Eye (tissue), 1 donor: Measurements from ENCODE around the gene OR4F15.

ENCODE experiments used
- DNase-seq: peaks from one replicate; pipeline ENCODE4 v3.0.0-alpha.2; 2015

The OR4F15 gene

DNA sequence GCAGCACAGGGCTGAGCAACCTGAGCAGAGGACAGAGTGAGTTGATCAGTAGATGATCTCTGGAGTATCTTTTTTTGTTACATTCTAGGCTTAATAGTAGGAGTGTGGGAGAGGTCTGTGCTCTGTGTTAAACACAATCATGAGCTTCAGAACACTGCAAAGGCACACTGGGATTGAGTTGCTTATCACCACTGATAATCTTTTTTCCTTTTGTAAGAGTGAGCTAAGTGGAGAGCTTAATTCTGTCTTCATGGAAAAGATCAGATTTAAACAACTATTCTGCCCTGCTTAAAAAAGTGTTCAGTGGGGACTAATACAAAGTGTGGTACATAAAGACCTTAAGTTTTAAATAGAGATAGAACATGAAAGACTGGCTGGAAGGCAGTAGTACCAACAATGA, 7.6 kb upstream of the OR4F15 start:
- no peak for DNase-seq

DNA sequence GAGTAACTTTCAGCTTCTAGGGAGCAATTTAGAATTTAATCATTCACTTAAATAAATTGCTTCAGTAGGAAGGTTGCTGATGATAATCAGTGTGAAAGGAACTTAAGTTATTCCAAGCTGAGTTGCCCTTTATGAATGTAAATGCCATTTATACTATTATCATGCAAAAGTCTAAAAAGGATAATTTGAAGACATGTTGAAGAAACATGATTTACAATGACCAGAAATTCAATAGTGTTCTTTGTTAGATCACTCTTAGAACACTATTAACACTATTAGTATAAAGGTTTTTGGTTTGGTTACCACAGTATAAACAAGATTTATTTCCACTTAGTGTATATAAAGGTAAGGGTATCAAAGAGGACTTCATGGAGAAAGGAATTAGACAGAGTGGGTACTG, 7.1 kb upstream of the OR4F15 start:
- DNase-seq, result no peak

DNA sequence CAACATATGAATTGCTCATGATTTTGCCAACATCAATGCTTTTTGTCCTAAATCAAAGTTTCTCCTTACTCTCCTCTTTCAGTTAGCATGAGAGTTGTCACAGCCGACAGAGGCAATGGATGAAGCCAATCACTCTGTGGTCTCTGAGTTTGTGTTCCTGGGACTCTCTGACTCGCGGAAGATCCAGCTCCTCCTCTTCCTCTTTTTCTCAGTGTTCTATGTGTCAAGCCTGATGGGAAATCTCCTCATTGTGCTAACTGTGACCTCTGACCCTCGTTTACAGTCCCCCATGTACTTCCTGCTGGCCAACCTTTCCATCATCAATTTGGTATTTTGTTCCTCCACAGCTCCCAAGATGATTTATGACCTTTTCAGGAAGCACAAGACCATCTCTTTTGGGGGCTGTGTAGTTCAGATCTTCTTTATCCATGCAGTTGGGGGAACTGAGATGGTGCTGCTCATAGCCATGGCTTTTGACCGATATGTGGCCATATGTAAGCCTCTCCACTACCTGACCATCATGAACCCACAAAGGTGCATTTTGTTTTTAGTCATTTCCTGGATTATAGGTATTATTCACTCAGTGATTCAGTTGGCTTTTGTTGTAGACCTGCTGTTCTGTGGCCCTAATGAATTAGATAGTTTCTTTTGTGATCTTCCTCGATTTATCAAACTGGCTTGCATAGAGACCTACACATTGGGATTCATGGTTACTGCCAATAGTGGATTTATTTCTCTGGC, 6.2 kb upstream of the OR4F15 start:
- no peak for DNase-seq

DNA sequence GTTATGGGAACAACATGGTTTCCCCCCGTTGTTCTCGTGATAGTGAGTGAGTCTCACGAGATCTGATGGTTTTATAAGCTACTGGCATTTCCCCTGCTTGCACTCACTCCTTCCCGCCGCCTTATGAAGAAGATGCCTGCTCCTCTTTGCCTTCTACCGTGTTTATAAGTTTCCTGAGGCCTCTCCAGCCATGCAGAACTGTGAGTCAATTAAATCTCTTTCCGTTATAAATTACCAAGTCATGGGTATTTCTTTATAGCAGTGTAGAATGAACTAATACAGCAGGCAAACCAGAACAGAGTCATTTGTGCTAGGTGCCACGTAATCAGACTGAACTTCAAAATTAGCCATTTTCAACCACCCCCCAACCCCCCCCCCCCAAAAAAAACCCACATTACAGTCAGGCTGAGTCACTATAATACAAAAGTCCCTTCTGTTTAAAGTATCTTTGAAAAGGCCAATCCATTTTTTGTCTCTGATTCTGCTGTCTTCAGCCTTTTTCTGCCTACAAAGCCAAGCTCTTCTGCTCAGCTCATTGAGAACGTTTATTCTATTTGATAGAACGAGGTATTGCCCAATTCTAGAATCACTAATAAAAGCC, 4.6 kb upstream of the OR4F15 start:
- no peak for DNase-seq

DNA sequence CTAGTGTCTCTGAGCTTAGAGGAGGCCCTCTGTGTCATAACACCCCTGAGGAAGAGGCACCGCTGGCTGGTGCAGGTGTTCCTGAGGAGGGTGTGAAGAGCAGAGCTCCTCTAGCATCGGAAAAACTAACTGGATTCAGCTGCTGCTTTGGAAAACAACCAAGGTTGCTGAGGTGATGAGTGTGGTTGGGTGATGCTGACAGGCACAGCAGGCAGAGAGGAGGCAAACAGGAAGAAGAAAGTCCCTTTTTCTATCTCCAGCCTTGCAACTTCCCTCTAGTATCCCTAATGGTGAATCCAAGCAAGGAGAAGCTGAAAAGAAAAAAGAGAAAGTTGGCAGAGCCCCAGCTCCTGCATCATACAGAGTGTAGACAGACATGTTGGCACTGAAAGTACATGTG, 3.8 kb upstream of the OR4F15 start:
- DNase-seq, result no peak

DNA sequence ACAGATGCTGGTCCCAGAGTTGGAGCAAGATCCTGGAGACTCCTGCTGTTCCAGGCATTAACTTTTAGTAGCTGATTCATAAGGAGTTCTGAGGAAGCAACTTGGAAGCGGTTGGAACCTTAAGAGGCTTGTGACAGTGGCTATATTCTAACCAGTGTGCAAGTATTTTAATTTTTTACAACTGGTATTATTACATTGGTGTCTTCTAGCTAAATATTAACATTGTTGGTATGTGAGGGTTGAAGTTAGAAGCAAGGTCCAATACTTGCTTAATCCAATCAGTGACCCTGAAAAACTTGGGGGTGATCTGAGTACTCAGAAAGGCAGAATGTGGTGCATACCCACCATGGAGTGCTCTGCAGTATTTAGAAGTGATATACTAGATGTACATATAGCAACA, 1.5 kb upstream of the OR4F15 start:
- DNase-seq, result no peak

DNA sequence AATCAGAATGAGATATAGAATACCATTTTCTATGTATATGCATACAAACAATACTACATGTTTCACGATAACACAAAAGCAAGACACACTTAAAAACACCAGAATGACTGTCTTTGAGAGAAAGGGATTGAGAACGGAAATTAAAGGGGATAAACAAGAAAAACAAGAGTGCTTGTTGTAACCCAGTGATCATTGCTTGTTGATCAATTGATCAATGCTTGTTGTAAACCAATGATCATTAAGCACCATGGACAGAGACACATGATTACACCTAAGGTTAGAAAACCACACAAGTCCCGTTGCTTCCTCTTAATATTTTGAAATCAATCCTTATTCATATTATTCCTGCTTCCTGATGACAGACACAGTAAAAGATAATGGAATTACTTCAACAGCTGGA, 1.1 kb upstream of the OR4F15 start:
- DNase-seq, result no peak

DNA sequence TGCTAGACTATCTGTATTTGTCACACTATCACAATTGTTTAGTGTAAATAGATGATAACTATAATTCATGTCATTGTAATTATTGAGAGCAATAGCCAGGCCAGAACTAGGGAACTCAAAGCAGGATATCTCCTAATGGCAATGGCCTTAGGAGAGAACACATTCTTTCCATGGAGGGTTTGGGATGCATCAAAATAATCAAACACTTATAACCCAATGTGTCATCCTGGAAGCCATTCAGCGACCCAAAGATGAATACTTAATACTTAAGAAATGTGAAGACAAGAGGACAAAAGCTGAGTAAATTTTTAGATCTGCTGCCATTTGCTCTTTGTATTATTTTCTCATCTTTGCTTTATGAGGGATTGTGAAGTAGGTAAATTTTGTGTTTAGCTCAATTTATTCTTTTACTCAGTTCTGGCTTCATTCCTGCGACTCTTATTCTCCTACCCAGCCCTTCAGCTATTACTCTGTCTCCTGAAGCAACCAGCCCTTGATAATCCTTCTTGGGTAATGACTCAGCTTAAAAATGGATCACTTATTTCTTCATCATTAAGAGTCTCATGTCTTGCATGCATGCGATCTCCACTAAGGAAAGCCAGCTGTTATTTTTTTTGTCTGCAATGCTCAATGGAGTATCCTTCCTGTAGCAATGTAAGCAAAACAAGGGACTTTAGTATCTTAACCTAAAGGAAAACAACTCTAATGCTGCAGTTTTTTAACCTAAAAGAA, 2.0 kb downstream of the OR4F15 start:
- no peak for DNase-seq

DNA sequence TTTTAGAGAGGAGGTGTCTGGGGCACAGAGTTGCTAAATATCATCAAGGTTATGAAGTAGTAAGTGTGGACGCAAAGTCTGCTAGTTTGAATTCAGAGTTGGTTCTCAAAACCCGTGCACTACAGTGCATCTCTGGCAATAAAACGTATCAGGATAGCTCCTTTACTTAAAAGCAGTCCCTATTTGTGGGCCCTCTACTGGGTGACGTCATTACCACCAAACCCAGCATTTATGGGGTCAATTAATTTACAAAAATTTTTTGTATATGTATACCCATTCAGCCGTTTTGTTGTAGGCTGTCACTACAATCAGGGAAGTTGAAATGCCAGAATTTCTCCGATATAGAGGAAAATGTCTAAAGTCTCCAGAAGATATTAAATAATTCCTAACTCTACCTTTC, 8.8 kb downstream of the OR4F15 start:
- DNase-seq, result no peak

DNA sequence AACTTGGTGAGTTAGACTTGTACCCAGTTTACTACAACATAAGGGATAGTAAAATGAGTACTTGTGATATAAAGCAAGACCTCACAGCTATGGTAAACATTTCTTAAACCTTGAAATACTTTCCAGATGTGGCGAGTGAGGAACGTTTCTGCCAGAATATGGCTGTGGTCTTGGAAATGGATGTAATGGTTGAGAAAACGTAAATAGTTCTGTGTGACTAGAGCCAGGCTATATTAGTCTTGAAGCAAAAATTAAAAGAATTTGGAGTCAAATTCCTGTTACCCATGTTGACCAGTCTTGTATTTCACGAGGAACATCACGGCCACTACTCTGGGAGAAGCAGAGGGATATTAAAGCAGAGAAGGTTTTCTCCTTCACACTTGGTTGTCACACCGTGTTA, 15.3 kb downstream of the OR4F15 start:
- no peak for DNase-seq

DNA sequence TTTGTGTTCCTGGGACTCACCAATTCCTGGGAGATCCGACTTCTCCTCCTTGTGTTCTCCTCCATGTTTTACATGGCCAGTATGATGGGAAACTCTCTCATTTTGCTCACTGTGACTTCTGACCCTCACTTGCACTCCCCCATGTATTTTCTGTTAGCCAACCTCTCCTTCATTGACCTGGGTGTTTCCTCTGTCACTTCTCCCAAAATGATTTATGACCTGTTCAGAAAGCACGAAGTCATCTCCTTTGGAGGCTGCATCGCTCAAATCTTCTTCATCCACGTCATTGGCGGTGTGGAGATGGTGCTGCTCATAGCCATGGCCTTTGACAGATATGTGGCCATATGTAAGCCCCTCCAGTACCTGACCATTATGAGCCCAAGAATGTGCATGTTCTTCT, 16.8 kb downstream of the OR4F15 start:
- DNase-seq, result no peak

DNA sequence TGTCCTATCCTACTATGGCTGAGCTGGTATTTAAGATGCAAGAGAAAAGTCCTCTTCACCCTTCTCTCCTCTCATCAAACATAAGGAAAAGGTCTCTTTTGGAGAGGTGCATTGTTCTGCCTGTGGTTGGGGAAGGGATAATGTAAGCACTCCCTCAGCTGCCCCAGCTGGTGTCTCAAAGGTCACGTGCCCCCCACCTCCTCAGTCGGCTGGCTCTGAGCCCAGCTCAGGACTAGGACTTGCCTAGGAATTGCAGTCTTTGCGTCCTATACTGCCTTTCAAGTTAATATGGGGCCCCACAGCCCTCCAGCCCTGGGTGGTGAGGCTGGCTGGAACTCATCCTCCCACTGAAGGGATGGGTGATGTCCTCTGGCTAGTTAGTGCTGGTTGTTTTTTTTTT, 29.7 kb downstream of the OR4F15 start:
- no peak for DNase-seq

DNA sequence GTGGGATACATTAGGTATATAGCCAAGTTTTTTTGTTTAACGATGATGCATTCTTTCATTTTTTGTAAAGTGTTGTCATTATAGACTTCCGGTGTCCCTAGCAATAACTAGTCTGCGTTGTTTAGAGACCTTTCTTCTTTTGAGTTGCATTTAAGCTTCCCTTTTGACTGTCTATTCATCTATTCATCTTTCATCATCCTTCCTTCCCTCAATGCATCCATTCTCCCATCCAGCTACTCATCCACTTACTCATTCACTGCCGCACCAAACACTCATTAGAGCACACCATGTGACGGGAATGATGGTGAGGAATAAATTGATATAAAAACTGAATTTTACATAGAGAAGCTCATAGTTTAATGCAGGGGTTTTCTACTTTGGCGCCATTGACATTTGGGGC, 32.9 kb downstream of the OR4F15 start:
- DNase-seq, result no peak

DNA sequence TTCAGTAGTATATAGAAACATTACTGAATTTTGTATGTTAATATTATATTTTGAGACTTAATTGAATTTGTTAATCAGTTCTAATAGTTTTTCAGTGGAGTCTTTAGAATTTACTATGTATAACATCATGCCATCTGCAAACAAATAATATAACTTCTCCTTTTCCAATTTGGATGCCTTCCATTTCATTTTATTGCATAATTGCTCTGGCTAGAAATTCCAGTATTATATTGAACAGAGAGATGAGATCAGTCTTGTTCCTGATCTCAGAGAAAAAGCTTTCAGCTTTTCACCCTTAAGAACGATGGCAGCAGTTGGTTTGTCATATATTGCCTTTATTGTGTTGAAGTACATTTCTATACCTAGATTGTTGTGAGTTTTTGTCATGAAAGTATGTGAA, 40.4 kb downstream of the OR4F15 start:
- DNase-seq, result no peak
